GM21723 (cell line): ENCODE results near the gene SH3PXD2B.

Experiments
- ATAC-seq: cut with Tn5 transposase; IDR thresholded peaks from one replicate; pipeline ENCODE4 v1.9.1; 2021; ENCODE audit warnings: mild to moderate bottlenecking, moderate library complexity; ENCODE audit not compliant: unreplicated experiment

The SH3PXD2B gene

GRCh38 chr5:172437445-172438318, 16.6 kb downstream of the SH3PXD2B start:
- no peak for ATAC-seq

- no peak for ATAC-seq
Observed at GRCh38 chr5:172436879-172437369, 17.4 kb downstream of the SH3PXD2B start.

- no peak for ATAC-seq
Observed at GRCh38 chr5:172436078-172436878, 18.0 kb downstream of the SH3PXD2B start.

- ATAC-seq: no peak
Observed at GRCh38 chr5:172435362-172436077, 18.8 kb downstream of the SH3PXD2B start.

GRCh38 chr5:172434251-172434650, 20.1 kb downstream of the SH3PXD2B start:
- no peak for ATAC-seq

GRCh38 chr5:172433513-172433912, 20.8 kb downstream of the SH3PXD2B start:
- ATAC-seq: no peak

GRCh38 chr5:172433071-172433470, 21.3 kb downstream of the SH3PXD2B start:
- no peak for ATAC-seq

GRCh38 chr5:172430354-172430753, 24.0 kb downstream of the SH3PXD2B start:
- no peak for ATAC-seq

GRCh38 chr5:172429201-172429940, 25.0 kb downstream of the SH3PXD2B start:
- no peak for ATAC-seq

GRCh38 chr5:172428224-172429166, 25.8 kb downstream of the SH3PXD2B start:
- no peak for ATAC-seq

GRCh38 chr5:172427202-172427601, 27.1 kb downstream of the SH3PXD2B start:
- no peak for ATAC-seq

- no peak for ATAC-seq
Observed at GRCh38 chr5:172426086-172426485, 28.2 kb downstream of the SH3PXD2B start.

- no peak for ATAC-seq
Observed at GRCh38 chr5:172425402-172425801, 28.9 kb downstream of the SH3PXD2B start.

- no peak for ATAC-seq
Observed at GRCh38 chr5:172424808-172425207, 29.5 kb downstream of the SH3PXD2B start.

- ATAC-seq: no peak
Observed at GRCh38 chr5:172424111-172424490, 30.2 kb downstream of the SH3PXD2B start.

- no peak for ATAC-seq
Observed at GRCh38 chr5:172423379-172424110, 30.8 kb downstream of the SH3PXD2B start.

GRCh38 chr5:172422255-172422654, 32.1 kb downstream of the SH3PXD2B start:
- no peak for ATAC-seq

GRCh38 chr5:172421020-172421419, 33.3 kb downstream of the SH3PXD2B start:
- no peak for ATAC-seq
